ENCODE data around the gene ZBTB7A.

DNA sequence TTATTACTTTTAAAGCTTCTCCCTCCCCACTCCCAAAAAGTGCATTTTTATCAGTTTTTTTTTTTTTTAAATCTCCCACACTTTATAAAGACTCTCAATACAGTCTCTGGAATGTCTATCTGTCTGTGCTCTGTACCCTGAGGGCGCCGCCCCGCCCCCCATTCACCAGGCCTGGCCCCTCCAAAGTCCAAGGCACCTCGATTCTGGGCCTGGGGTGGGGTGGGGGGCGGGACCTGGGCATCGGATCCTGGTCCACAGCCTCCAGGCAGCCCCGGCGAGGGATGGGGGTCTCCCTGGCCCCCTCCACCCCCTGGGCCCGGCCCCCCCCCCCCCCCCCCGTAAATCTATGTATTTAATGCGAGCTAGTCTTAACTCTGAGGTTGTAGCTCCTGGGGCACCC, 23.3 kb downstream of the ZBTB7A start:
- TF ChIP-seq, protein P1, sequence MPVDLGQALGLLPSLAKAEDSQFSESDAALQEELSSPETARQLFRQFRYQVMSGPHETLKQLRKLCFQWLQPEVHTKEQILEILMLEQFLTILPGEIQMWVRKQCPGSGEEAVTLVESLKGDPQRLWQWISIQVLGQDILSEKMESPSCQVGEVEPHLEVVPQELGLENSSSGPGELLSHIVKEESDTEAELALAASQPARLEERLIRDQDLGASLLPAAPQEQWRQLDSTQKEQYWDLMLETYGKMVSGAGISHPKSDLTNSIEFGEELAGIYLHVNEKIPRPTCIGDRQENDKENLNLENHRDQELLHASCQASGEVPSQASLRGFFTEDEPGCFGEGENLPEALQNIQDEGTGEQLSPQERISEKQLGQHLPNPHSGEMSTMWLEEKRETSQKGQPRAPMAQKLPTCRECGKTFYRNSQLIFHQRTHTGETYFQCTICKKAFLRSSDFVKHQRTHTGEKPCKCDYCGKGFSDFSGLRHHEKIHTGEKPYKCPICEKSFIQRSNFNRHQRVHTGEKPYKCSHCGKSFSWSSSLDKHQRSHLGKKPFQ (tag by site-specific recombination; IDR thresholded peaks at IDR 0.05) = no peak
- TF ChIP-seq, protein P2, sequence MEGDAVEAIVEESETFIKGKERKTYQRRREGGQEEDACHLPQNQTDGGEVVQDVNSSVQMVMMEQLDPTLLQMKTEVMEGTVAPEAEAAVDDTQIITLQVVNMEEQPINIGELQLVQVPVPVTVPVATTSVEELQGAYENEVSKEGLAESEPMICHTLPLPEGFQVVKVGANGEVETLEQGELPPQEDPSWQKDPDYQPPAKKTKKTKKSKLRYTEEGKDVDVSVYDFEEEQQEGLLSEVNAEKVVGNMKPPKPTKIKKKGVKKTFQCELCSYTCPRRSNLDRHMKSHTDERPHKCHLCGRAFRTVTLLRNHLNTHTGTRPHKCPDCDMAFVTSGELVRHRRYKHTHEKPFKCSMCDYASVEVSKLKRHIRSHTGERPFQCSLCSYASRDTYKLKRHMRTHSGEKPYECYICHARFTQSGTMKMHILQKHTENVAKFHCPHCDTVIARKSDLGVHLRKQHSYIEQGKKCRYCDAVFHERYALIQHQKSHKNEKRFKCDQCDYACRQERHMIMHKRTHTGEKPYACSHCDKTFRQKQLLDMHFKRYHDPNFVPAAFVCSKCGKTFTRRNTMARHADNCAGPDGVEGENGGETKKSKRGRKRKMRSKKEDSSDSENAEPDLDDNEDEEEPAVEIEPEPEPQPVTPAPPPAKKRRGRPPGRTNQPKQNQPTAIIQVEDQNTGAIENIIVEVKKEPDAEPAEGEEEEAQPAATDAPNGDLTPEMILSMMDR (tag by site-specific recombination; IDR thresholded peaks at IDR 0.05) = no peak
- no peak for TF ChIP-seq ZNF776 (tag by site-specific recombination; IDR thresholded peaks at IDR 0.05; ENCODE audit: borderline replicate concordance)
- TF ChIP-seq ZNF624 (tag by site-specific recombination; IDR thresholded peaks at IDR 0.05) = no peak
- TF ChIP-seq, protein P3, sequence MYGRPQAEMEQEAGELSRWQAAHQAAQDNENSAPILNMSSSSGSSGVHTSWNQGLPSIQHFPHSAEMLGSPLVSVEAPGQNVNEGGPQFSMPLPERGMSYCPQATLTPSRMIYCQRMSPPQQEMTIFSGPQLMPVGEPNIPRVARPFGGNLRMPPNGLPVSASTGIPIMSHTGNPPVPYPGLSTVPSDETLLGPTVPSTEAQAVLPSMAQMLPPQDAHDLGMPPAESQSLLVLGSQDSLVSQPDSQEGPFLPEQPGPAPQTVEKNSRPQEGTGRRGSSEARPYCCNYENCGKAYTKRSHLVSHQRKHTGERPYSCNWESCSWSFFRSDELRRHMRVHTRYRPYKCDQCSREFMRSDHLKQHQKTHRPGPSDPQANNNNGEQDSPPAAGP (tag by site-specific recombination; IDR thresholded peaks at IDR 0.05) = no peak
- TF ChIP-seq, protein P4, sequence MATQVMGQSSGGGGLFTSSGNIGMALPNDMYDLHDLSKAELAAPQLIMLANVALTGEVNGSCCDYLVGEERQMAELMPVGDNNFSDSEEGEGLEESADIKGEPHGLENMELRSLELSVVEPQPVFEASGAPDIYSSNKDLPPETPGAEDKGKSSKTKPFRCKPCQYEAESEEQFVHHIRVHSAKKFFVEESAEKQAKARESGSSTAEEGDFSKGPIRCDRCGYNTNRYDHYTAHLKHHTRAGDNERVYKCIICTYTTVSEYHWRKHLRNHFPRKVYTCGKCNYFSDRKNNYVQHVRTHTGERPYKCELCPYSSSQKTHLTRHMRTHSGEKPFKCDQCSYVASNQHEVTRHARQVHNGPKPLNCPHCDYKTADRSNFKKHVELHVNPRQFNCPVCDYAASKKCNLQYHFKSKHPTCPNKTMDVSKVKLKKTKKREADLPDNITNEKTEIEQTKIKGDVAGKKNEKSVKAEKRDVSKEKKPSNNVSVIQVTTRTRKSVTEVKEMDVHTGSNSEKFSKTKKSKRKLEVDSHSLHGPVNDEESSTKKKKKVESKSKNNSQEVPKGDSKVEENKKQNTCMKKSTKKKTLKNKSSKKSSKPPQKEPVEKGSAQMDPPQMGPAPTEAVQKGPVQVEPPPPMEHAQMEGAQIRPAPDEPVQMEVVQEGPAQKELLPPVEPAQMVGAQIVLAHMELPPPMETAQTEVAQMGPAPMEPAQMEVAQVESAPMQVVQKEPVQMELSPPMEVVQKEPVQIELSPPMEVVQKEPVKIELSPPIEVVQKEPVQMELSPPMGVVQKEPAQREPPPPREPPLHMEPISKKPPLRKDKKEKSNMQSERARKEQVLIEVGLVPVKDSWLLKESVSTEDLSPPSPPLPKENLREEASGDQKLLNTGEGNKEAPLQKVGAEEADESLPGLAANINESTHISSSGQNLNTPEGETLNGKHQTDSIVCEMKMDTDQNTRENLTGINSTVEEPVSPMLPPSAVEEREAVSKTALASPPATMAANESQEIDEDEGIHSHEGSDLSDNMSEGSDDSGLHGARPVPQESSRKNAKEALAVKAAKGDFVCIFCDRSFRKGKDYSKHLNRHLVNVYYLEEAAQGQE (tag by site-specific recombination; IDR thresholded peaks at IDR 0.05) = no peak
- no peak for TF ChIP-seq ZFP37 (tag by site-specific recombination; IDR thresholded peaks at IDR 0.05)
- TF ChIP-seq ZNF830 (tag by site-specific recombination; IDR thresholded peaks at IDR 0.05; ENCODE audit: low read depth) = no peak
- no peak for TF ChIP-seq ZNF561 (tag by site-specific recombination; IDR thresholded peaks at IDR 0.05; ENCODE audit: borderline replicate concordance)
- no peak for TF ChIP-seq ZNF184 (tag by site-specific recombination; IDR thresholded peaks at IDR 0.05)
- TF ChIP-seq ZNF416 (tag by site-specific recombination; IDR thresholded peaks at IDR 0.05) = no peak
- no peak for TF ChIP-seq ZFP41 (tag by site-specific recombination; IDR thresholded peaks at IDR 0.05; ENCODE audit: borderline replicate concordance)
- TF ChIP-seq ZNF138 (tag by site-specific recombination; IDR thresholded peaks at IDR 0.05; ENCODE audit: borderline replicate concordance) = no peak
- TF ChIP-seq, protein P5, sequence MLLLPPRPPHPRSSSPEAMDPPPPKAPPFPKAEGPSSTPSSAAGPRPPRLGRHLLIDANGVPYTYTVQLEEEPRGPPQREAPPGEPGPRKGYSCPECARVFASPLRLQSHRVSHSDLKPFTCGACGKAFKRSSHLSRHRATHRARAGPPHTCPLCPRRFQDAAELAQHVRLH (tag by site-specific recombination; IDR thresholded peaks at IDR 0.05) = no peak

Measured in HEK293 (cell line).